CD14-positive monocyte (primary cell): ENCODE results near the gene RAB11B. TPM values are rescaled to one million over a fixed set of nuclear protein-coding genes. Genes with fewer than 3 reads are reported as not detected.

Experiments used
- DNase-seq, 3 donors: peaks; one replicate each; pipeline ENCODE4 v3.0.0-alpha.2; 2011 to 2022
- H2AFZ ChIP-seq: 2 replicates; pipeline ENCODE4 v1.6.0; 2012; ENCODE audit warnings: mild to moderate bottlenecking, low read depth, low read length, inconsistent platforms; ENCODE audit not compliant: insufficient read depth, poor library complexity, severe bottlenecking
- H3K27ac ChIP-seq, 2 donors: 1 replicate in 1 of 2; 2 replicates in 1 of 2; pipeline ENCODE4 v1.5.1; 2012 to 2013; ENCODE audit warnings: low read length in 2 of 2, control low read depth in 1 of 2, inconsistent platforms in 1 of 2, low read depth in 1 of 2, mild to moderate bottlenecking in 1 of 2
- H3K27me3 ChIP-seq, 2 donors: one replicate each; pipeline versions ENCODE4 v1.6.0 to v1.6.1; 2011 to 2013; ENCODE audit warnings: low read length in 2 of 2; ENCODE audit not compliant: control insufficient read depth in 2 of 2, insufficient read depth in 2 of 2
- H3K36me3 ChIP-seq, 2 donors: replicated peaks in 1 of 2; 1 replicate in 1 of 2; 2 replicates in 1 of 2; pipeline versions ENCODE4 v1.5.1 to v1.6.1; 2012 to 2013; ENCODE audit warnings: low read length in 2 of 2, control low read depth in 1 of 2, inconsistent platforms in 1 of 2, mild to moderate bottlenecking in 1 of 2; ENCODE audit not compliant: insufficient read depth in 2 of 2, control insufficient read depth in 1 of 2
- H3K4me1 ChIP-seq, 2 donors: 1 replicate in 1 of 2; 2 replicates in 1 of 2; pipeline versions ENCODE4 v1.5.1 to v1.6.1; 2012 to 2013; ENCODE audit warnings: low read length in 2 of 2, control low read depth in 1 of 2, inconsistent platforms in 1 of 2, mild to moderate bottlenecking in 1 of 2, moderate library complexity in 1 of 2; ENCODE audit not compliant: insufficient read depth in 2 of 2, control insufficient read depth in 1 of 2
- H3K4me2 ChIP-seq: replicated peaks from 2 replicates; pipeline ENCODE3; 2012; ENCODE audit warnings: low read length, moderate library complexity, mild to moderate bottlenecking; ENCODE audit not compliant: poor library complexity, severe bottlenecking; ENCODE audit errors: extremely low read depth
- H3K4me3 ChIP-seq, 3 experiments: fragments of 200-600 bp in 1 of 3; sonication (generic) in 1 of 3; replicated peaks in 1 of 3; 1 replicate in 2 of 3; 2 replicates in 1 of 3; pipeline ENCODE4 v1.5.1; 2011 to 2013; ENCODE audit warnings: low read length in 3 of 3, mild to moderate bottlenecking in 3 of 3, control low read depth in 2 of 3, low read depth in 2 of 3, inconsistent platforms in 1 of 3, moderate library complexity in 1 of 3
- H3K79me2 ChIP-seq: 2 replicates; pipeline ENCODE4 v1.6.0; 2012; ENCODE audit warnings: mild to moderate bottlenecking, control low read depth, inconsistent platforms, low read length, moderate library complexity; ENCODE audit not compliant: insufficient read depth
- H3K9ac ChIP-seq: 2 replicates; pipeline ENCODE4 v1.6.0; 2017; ENCODE audit warnings: low read length, mild to moderate bottlenecking; ENCODE audit not compliant: insufficient read depth, poor library complexity, severe bottlenecking
- H3K9me3 ChIP-seq, 2 donors: replicated peaks in 1 of 2; 1 replicate in 1 of 2; 2 replicates in 1 of 2; pipeline versions ENCODE4 v1.5.1 to v1.6.1; 2012 to 2013; ENCODE audit warnings: low read length in 2 of 2, control low read depth in 1 of 2; ENCODE audit not compliant: control insufficient read depth in 1 of 2, insufficient read depth in 1 of 2
- H4K20me1 ChIP-seq: 2 replicates; pipeline ENCODE4 v1.6.0; 2012; ENCODE audit warnings: mild to moderate bottlenecking, low read length, control low read depth, moderate library complexity; ENCODE audit not compliant: insufficient read depth
- H3K27ac Mint-ChIP-seq, 7 donors: one replicate each; pipeline ENCODE4 v1.8.0; 2020; ENCODE audit warnings: mild to moderate bottlenecking in 7 of 7, mixed read lengths in 7 of 7, moderate library complexity in 6 of 7, inconsistent platforms in 2 of 7
- H3K27me3 Mint-ChIP-seq, 3 donors: one replicate each; pipeline ENCODE4 v1.8.0; 2021 to 2022; ENCODE audit warnings: low read depth in 3 of 3, mild to moderate bottlenecking in 3 of 3, mixed read lengths in 3 of 3, moderate library complexity in 3 of 3, inconsistent platforms in 1 of 3
- H3K36me3 Mint-ChIP-seq, 2 donors: one replicate each; pipeline ENCODE4 v1.8.0; 2020; ENCODE audit warnings: mixed read lengths in 2 of 2, inconsistent platforms in 1 of 2, mild to moderate bottlenecking in 1 of 2
- H3K4me1 Mint-ChIP-seq: one replicate; pipeline ENCODE4 v1.8.0; 2020; ENCODE audit warnings: mild to moderate bottlenecking, mixed read lengths
- H3K4me3 Mint-ChIP-seq, 2 donors: one replicate each; pipeline ENCODE4 v1.8.0; 2020; ENCODE audit warnings: mild to moderate bottlenecking in 2 of 2, mixed read lengths in 2 of 2, moderate library complexity in 1 of 2
- H3K9me3 Mint-ChIP-seq, 7 donors: one replicate each; pipeline ENCODE4 v1.8.0; 2020 to 2022; ENCODE audit warnings: mixed read lengths in 7 of 7, mild to moderate bottlenecking in 6 of 7, moderate library complexity in 6 of 7, inconsistent platforms in 2 of 7
- CTCF ChIP-seq: fragments of 200-600 bp; IDR thresholded peaks from one replicate; pipeline ENCODE4 v1.8.0; 2022; ENCODE audit warnings: antibody characterized with exemption, mild to moderate bottlenecking
- WGBS: methylation state at CpG from one replicate; pipeline ENCODE4 v1.1.5; 2013; ENCODE audit warnings: missing lambda C conversion rate; ENCODE audit not compliant: insufficient coverage; 5-methylcytosine and 5-hydroxymethylcytosine counted together
- intact Hi-C, 2 donors: fragments of 100-400 bp; cut with micrococcal nuclease; formaldehyde crosslinking; loops; one replicate each; pipeline versions ENCODE4 v1.15.0 to v1.15.1; 2023
- polyA plus RNA-seq, 3 donors: library from polyadenylated mRNA; depleted of rRNA in 1 of 3; unstranded in 2 of 3; stranded (reverse) in 1 of 3; fragments of 300-500 nt in 2 of 3; fragments of >200 nt in 1 of 3; fragmentation: Illumina TruSeq in 2 of 3; gene quantifications; 1 replicate in 2 of 3; 2 replicates in 1 of 3; pipeline ENCODE4 v1.2.3, GENCODE V29; 2012 to 2021

RAB11B gene
- polyA plus RNA-seq, 3 donors: 36.5 to 128 (median 45.4) TPM

GRCh38 chr19:8386990-8387389, 3.2 kb upstream of the RAB11B start:
- Mint-ChIP-seq H3K27me3 (no peaks in the 10 kb centered on the region), H3K4me3 (no peak overlapping the region), H3K4me1 (peaks cover 35% of the 10 kb centered on the region), H3K36me3 (peaks cover 5 to 11% of the 10 kb centered on the region in 2 donors), H3K9me3 (peaks cover 6 to 9% (median 8%) of the 10 kb centered on the region in 7 donors), H3K27ac (no peak overlapping the region)
- TF ChIP-seq CTCF: no peak
- DNase-seq: no peak
- no peak overlapping the region for H3K4me3 ChIP-seq
- H3K36me3 ChIP-seq: no peaks in the 10 kb centered on the region
- H2AFZ ChIP-seq: no peak overlapping the region
- H3K9me3 ChIP-seq: peaks cover 0 to 3% of the 10 kb centered on the region in 2 donors
- H3K27ac ChIP-seq: no peak overlapping the region
- no peak overlapping the region for H3K9ac ChIP-seq
- H3K4me2 ChIP-seq: no peak overlapping the region
- H4K20me1 ChIP-seq: peaks cover 14% of the 10 kb centered on the region
- 100% methylated on average over 1 of the region's 4 CpGs for WGBS
- H3K4me1 ChIP-seq: peaks cover 17 to 33% of the 10 kb centered on the region in 2 donors
- H3K27me3 ChIP-seq: no peaks in the 10 kb centered on the region
- peaks cover 12% of the 10 kb centered on the region for H3K79me2 ChIP-seq
- intact Hi-C loops: no loop called here

- no peak overlapping the region for H3K4me3 Mint-ChIP-seq
Measured at GRCh38 chr19:8387688-8388611, 2.2 kb upstream of the RAB11B start.

More at GRCh38 chr19:8387688-8388611, 2.2 kb upstream of the RAB11B start:
- DNase-seq: no peak
- Histone ChIP-seq H3K9me3 (peaks cover 0 to 3% of the 10 kb centered on the region in 2 donors), H3K36me3 (no peaks in the 10 kb centered on the region), H3K27me3 (no peaks in the 10 kb centered on the region), H3K4me1 (peaks cover 18 to 33% of the 10 kb centered on the region in 2 donors), H3K4me3 (no peak overlapping the region), H3K9ac (no peak overlapping the region), H3K27ac (no peak overlapping the region), H2AFZ (no peak overlapping the region), H4K20me1 (peaks cover 23% of the 10 kb centered on the region), H3K4me2 (no peak overlapping the region), H3K79me2 (peaks cover 22% of the 10 kb centered on the region)
- no peak for TF ChIP-seq CTCF
- intact Hi-C loops: no loop called here
- Mint-ChIP-seq H3K27ac (no peak overlapping the region), H3K4me1 (peaks cover 37% of the 10 kb centered on the region), H3K9me3 (peaks cover 6 to 9% (median 8%) of the 10 kb centered on the region in 7 donors), H3K27me3 (no peaks in the 10 kb centered on the region), H3K36me3 (peaks cover 6 to 15% of the 10 kb centered on the region in 2 donors)
- WGBS: 92% methylated on average over 8 of the region's 16 CpGs
